GM19468 (cell line): ENCODE data around the gene TBC1D1.

Experiments used
- ATAC-seq: cut with Tn5 transposase; IDR thresholded peaks from one replicate; pipeline ENCODE4 v1.9.1; 2021; ENCODE audit warnings: mild to moderate bottlenecking, moderate library complexity, moderate number of reproducible peaks; ENCODE audit not compliant: unreplicated experiment; ENCODE audit errors: extremely low read depth

The TBC1D1 gene

GRCh38 chr4:38071801-38072431 is 181.0 kb downstream of the TBC1D1 start:
- ATAC-seq = no peak

GRCh38 chr4:38072578-38072977 is 181.7 kb downstream of the TBC1D1 start:
- ATAC-seq = no peak

GRCh38 chr4:38073596-38074234 is 182.8 kb downstream of the TBC1D1 start:
- ATAC-seq = no peak

GRCh38 chr4:38075370-38076152 is 184.7 kb downstream of the TBC1D1 start:
- no peak for ATAC-seq

- ATAC-seq = no peak
Measured at GRCh38 chr4:38076153-38076669, 185.3 kb downstream of the TBC1D1 start.

GRCh38 chr4:38077791-38078489 is 187.1 kb downstream of the TBC1D1 start:
- no peak for ATAC-seq

- no peak for ATAC-seq
Measured at GRCh38 chr4:38078590-38079421, 187.9 kb downstream of the TBC1D1 start.

- no peak for ATAC-seq
Measured at GRCh38 chr4:38080061-38080974, 189.4 kb downstream of the TBC1D1 start.

- no peak for ATAC-seq
Measured at GRCh38 chr4:38082021-38082420, 191.1 kb downstream of the TBC1D1 start.

- no peak for ATAC-seq
Measured at GRCh38 chr4:38082424-38083385, 191.8 kb downstream of the TBC1D1 start.

GRCh38 chr4:38084877-38085711 is 194.2 kb downstream of the TBC1D1 start:
- ATAC-seq = no peak

- ATAC-seq = no peak
Measured at GRCh38 chr4:38085751-38086150, 194.9 kb downstream of the TBC1D1 start.

GRCh38 chr4:38086151-38086848 is 195.4 kb downstream of the TBC1D1 start:
- no peak for ATAC-seq

GRCh38 chr4:38086849-38087226 is 196.0 kb downstream of the TBC1D1 start:
- no peak for ATAC-seq

- ATAC-seq = no peak
Measured at GRCh38 chr4:38088321-38088720, 197.4 kb downstream of the TBC1D1 start.

- no peak for ATAC-seq
Measured at GRCh38 chr4:38089961-38090360, 199.1 kb downstream of the TBC1D1 start.
